ENCODE results near the gene NEDD8. TPM values are rescaled to one million over a fixed set of nuclear protein-coding genes. Genes with fewer than 3 reads are reported as not detected.

Gene NEDD8
- total and polyA plus RNA-seq, 2 experiments from 2014 or later: 130 to 418 TPM

GRCh38 chr14:24258119-24258518 lies 26.0 kb upstream of the NEDD8 start:
- H3F3A ChIP-seq (replicated peaks; ENCODE audit: low read depth): no peaks in the 10 kb centered on the region
- H3K4me1 ChIP-seq (ENCODE audit: insufficient read depth): no peaks in the 10 kb centered on the region
- H2AFZ ChIP-seq: no peak overlapping the region
- DNase-seq (ENCODE audit: low spot score) (no peak), ATAC-seq (no peak)
- no peak overlapping the region for H3K27ac ChIP-seq (ENCODE audit: low read depth)
- H3K9me3 Mint-ChIP-seq: no peaks in the 10 kb centered on the region
- H3K4me2 ChIP-seq: no peak overlapping the region
- H3K27me3 Mint-ChIP-seq (ENCODE audit: insufficient read depth, low read depth, poor library complexity): peaks cover 16% of the 10 kb centered on the region
- no peak overlapping the region for H3K4me3 Mint-ChIP-seq
- no peak overlapping the region for H3K4me3 ChIP-seq
- H3K27ac Mint-ChIP-seq: no peak overlapping the region
- H4K20me1 ChIP-seq (replicated peaks; ENCODE audit: insufficient read depth): no peaks in the 10 kb centered on the region
- H3K27me3 ChIP-seq (ENCODE audit: insufficient read depth): no peaks in the 10 kb centered on the region
- no peaks in the 10 kb centered on the region for H3K36me3 ChIP-seq (ENCODE audit: insufficient read depth)
- H3K79me2 ChIP-seq (replicated peaks; ENCODE audit: insufficient read depth): no peaks in the 10 kb centered on the region
- H3K36me3 Mint-ChIP-seq (ENCODE audit: low read depth): no peaks in the 10 kb centered on the region
- no peak for TF ChIP-seq CTCF (conservative IDR thresholded peaks at IDR 0.05; ENCODE audit: low read depth in 2 of 2)
- no peak for TF ChIP-seq ZNF331 (CRISPR knock-in tag; IDR thresholded peaks at IDR 0.05; ENCODE audit: low read depth)
- no peak for TF ChIP-seq JUNB (IDR thresholded peaks at IDR 0.05; ENCODE audit: unreplicated experiment)
- TF ChIP-seq ZNF462 (CRISPR knock-in tag; IDR thresholded peaks at IDR 0.05): no peak
- TF ChIP-seq POLR2AphosphoS5 (IDR thresholded peaks at IDR 0.05; ENCODE audit: low read depth): no peak
- no peak for TF ChIP-seq STAT1 (IDR thresholded peaks at IDR 0.05; ENCODE audit: unreplicated experiment)
- TF ChIP-seq, protein P1, sequence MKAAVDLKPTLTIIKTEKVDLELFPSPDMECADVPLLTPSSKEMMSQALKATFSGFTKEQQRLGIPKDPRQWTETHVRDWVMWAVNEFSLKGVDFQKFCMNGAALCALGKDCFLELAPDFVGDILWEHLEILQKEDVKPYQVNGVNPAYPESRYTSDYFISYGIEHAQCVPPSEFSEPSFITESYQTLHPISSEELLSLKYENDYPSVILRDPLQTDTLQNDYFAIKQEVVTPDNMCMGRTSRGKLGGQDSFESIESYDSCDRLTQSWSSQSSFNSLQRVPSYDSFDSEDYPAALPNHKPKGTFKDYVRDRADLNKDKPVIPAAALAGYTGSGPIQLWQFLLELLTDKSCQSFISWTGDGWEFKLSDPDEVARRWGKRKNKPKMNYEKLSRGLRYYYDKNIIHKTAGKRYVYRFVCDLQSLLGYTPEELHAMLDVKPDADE (IDR thresholded peaks at IDR 0.05): no peak
- no peak for TF ChIP-seq EZH2phosphoT487 (IDR thresholded peaks at IDR 0.05; ENCODE audit: unreplicated experiment)
- no peak for TF ChIP-seq ZNF114 (CRISPR knock-in tag; IDR thresholded peaks at IDR 0.05)
- no peak for TF ChIP-seq EZH2 (IDR thresholded peaks at IDR 0.05; ENCODE audit: low read depth, unreplicated experiment)
- TF ChIP-seq, protein P2, sequence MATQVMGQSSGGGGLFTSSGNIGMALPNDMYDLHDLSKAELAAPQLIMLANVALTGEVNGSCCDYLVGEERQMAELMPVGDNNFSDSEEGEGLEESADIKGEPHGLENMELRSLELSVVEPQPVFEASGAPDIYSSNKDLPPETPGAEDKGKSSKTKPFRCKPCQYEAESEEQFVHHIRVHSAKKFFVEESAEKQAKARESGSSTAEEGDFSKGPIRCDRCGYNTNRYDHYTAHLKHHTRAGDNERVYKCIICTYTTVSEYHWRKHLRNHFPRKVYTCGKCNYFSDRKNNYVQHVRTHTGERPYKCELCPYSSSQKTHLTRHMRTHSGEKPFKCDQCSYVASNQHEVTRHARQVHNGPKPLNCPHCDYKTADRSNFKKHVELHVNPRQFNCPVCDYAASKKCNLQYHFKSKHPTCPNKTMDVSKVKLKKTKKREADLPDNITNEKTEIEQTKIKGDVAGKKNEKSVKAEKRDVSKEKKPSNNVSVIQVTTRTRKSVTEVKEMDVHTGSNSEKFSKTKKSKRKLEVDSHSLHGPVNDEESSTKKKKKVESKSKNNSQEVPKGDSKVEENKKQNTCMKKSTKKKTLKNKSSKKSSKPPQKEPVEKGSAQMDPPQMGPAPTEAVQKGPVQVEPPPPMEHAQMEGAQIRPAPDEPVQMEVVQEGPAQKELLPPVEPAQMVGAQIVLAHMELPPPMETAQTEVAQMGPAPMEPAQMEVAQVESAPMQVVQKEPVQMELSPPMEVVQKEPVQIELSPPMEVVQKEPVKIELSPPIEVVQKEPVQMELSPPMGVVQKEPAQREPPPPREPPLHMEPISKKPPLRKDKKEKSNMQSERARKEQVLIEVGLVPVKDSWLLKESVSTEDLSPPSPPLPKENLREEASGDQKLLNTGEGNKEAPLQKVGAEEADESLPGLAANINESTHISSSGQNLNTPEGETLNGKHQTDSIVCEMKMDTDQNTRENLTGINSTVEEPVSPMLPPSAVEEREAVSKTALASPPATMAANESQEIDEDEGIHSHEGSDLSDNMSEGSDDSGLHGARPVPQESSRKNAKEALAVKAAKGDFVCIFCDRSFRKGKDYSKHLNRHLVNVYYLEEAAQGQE (IDR thresholded peaks at IDR 0.05; ENCODE audit: unreplicated experiment): no peak
- H3K9me2 ChIP-seq (ENCODE audit: insufficient read depth): no peaks in the 10 kb centered on the region
- H3K4me1 Mint-ChIP-seq: peaks cover 4% of the 10 kb centered on the region; the same call in 2 of the 3 replicates

Data from GM23338 (cell line).